GM19238 (cell line): ENCODE data around the gene XPNPEP3.
A peak's percentile ranks its signal among the peaks of the same experiment; 100 is the strongest.

Experiments used
- DNase-seq: peaks from one replicate; pipeline ENCODE4 v3.0.0; 2011; ENCODE audit warnings: low spot score; ENCODE audit not compliant: insufficient read length

XPNPEP3 gene

DNA sequence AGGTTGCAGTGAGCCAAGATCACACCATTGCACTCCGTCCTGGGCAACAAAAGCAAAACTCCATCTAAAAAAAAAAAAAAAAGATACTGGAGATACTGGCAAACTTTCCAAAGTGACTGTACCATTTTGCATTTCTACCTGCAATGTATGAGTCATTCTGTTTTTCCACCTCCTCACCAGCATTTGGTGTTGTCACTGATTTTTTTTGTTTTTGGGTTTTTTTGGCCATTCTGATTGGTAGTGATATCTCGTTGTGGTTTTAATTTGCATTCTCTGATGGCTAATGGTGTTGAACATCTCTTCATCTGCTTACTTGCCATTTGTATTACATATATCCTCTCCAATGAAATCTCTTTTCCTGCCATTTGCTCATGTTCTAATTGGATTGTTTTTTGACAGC lies 82.3 kb downstream of the XPNPEP3 start:
- DNase-seq = no peak

GRCh38 chr22:40950962-40951794 lies 94.2 kb downstream of the XPNPEP3 start, which contains the start of gene RBX1:
Gene RBX1, plus strand, starts transcription at chr22:40951378. Its CDS starts 21 bp downstream, at chr22:40951399.
- DNase-seq = peak; percentile 91

GRCh38 chr22:40951795-40952605 lies 95.1 kb downstream of the XPNPEP3 start:
- no peak for DNase-seq

- no peak for DNase-seq
Observed at GRCh38 chr22:40953471-40953870, 96.5 kb downstream of the XPNPEP3 start.

GRCh38 chr22:40954113-40954512 lies 97.2 kb downstream of the XPNPEP3 start:
- DNase-seq = no peak

DNA sequence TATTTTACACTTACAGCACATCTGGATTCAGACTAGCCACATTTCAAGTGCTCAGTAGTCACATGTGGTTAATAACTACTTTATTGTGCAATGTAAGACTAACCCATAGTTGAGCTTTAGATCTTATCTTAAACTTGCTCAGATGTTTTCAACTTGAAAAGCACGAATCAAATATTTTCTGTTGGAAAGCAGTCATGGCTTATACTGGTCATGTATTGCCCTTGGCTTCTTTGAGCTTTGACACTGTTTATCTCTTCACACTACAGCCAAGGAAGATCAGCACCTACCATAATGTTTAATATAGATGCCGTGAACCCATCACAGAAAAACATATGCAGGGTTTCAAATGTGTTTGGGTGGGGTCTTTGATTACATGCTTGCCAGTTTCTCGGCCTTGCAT lies 98.6 kb downstream of the XPNPEP3 start:
- DNase-seq = no peak

DNA sequence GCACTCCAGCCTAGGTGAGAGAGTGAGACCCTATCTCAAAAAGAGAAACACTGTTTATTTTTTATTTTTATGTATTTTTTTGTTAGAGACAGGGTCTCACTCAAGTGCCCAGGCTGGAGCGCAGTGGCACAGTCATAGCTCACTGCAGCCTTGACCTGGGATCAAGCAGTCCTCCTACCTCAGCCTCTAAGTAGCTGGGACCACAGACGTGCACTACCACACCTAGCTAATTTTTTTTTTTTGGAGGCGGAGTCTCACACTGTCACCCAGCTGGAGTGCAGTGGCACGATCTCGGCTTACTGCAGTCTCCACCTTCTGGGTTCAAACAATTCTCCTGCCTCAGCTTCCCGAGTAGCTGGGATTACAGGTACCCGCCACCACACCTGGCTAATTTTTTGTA lies 100.7 kb downstream of the XPNPEP3 start:
- no peak for DNase-seq

DNA sequence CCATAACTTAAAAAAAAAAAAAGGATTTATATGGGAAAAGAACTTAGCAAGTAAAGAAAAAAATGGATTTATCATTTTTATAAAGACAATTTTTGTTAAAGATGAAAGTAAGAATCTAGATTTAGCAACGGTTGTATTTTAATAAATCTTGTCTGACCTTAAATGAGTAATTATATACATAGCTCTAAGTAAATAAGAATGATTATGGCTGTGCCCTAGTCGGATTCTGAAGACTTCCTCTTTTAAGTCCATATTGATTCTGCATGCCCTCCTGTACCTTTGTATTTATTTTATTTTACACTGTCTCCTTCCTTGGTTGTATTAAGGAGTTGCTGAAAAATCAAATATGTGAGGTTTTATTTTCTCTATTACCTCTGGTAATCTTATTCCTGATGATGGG lies 101.4 kb downstream of the XPNPEP3 start:
- no peak for DNase-seq

DNA sequence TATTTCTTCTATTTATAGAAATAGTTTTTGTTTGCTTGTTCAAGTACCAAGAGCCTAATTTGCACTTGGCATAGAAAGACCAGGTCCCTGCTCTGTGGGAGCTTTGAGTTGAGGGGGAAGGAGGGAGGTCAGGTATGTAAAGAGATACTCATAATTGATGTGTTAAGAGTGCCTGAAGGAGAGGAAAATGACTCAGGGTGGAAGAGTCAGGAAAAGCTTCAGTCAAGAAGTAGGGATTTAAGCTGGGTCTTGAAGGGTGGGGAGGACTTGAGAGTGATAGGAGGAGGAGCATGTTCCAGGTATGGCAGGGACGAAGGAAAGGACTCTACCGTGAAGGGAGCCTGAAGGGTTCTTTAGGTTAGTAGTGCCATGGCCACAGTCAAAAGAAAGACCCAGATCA lies 103.2 kb downstream of the XPNPEP3 start:
- DNase-seq = no peak

DNA sequence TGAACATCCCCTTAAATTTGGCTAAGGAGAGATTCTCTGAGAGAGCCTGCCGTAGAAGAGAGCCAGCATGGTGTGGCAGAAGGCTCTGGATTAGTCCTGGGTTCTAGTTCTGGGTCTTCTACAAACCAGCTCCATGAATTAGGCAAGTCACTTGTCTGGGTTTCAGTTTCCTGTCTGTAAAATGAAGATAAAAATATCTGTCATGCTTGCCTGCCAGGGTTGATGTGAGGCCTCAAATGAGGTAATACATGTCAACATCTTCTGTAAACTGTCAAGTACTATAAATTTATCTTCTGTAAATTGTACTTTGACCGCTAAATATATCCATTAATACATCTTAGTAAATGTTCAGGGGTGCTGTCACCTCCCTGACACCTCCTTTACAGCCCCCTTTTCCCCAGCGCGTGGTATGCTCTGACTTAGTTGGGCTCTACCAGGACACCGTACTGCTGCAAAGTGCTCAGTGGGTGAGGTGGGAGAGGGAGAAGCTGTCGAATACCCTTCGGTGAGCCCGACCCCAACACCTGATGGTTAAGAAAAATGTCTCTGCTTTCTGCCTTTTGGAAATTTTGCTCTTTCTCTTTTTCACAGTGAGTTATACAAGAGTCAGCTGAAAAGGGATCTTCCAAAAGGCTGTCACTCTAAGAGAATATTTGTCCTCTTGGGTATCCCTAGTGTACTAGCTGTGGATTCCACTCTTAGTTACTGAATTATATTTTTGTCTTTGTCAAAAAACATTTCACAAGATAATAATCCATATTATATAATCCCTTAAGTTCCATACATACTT lies 109.2 kb downstream of the XPNPEP3 start:
- no peak for DNase-seq

- DNase-seq = no peak
Observed at GRCh38 chr22:40966726-40967085, 109.8 kb downstream of the XPNPEP3 start.

DNA sequence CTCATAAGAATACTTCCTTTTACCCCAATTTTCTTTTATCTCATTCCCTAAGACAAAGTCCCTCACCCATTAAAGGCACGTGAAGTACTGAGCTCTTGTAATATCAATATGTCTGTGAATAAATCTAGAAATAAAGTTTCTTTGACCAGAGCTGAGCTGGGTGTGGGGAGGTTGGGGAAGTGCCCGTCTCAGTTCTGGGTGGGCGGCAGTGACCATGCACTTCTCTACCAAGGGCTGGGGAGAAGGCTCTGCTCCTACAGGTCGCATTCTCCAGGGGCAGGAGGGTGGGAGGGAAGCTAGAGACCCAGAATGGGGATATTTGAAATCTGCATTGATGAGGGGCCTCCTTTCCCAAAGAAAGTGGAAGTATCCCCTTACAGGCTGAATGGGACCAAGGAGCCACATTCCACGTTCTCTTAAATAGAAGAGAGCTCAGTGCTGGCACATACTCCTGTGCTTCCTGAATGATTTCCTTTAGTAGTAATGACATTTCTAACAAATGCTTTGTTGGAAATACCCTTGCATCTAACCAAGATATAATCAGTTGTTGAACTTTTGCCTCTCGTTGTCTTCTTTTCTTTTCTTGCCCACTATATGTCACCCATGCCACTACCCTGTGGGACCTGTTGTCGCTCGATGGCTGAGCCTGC lies 110.3 kb downstream of the XPNPEP3 start:
- DNase-seq = no peak

DNA sequence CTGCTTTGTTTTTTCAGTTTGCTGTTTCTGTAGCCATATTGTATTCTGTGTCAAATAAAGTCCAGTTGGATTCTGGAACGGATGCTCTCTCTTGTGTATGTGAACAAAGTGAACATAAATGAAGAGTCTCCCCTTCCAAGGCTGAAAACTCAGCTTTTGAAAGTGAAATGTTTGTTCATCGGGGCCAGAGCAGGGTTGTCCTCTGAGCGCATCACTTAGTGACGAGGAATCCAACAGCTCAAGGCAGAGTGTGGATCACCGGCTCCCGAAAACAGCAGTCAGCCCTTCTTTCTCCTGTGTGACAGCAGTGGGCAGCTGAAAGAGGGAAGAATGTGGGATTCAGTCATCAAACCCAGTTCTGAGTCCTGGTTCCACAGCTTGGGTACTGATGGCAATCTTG lies 115.6 kb downstream of the XPNPEP3 start:
- no peak for DNase-seq

DNA sequence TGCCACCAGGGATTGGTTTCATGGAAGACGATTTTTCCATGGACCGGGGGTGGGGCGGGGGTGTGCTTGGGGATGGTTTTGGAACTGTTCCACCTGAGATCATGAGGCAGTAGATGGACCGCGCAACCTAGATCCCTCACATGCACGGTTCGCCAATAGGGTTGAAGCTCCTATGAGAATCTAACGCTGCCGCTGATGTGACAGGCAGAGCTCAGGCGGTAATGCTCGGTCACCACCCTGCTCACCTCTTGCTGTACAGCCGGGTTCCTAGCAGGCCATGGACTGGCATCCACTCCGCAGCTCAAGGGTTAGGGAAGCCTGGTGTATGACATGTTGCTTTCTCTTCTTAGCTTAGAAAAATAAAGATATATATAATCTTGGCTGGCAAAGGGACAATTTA lies 116.2 kb downstream of the XPNPEP3 start:
- DNase-seq = no peak

- no peak for DNase-seq
Observed at GRCh38 chr22:40975366-40975765, 118.4 kb downstream of the XPNPEP3 start.

GRCh38 chr22:40976866-40977700 lies 120.1 kb downstream of the XPNPEP3 start:
- no peak for DNase-seq

GRCh38 chr22:40979198-40979597 lies 122.2 kb downstream of the XPNPEP3 start:
- no peak for DNase-seq

- no peak for DNase-seq
Observed at GRCh38 chr22:40979871-40980270, 122.9 kb downstream of the XPNPEP3 start.
